Mucosa of stomach (tissue), 1 donor: Measurements from ENCODE around the gene PDPK1.
"Not testable (repeated sequence)": the region's sequence is repeated elsewhere in the genome, so short reads cannot be mapped to it uniquely, and the experiment has no call there.

ENCODE experiments used
- H3K27me3 ChIP-seq: one replicate; pipeline ENCODE4 v1.7.0; 2013; ENCODE audit warnings: mild to moderate bottlenecking, low read length; ENCODE audit not compliant: control insufficient read depth, insufficient read depth
- H3K36me3 ChIP-seq: one replicate; pipeline ENCODE4 v1.7.0; 2013; ENCODE audit warnings: low read length; ENCODE audit not compliant: control insufficient read depth, insufficient read depth
- H3K4me1 ChIP-seq: one replicate; pipeline ENCODE4 v1.7.0; 2013; ENCODE audit warnings: mild to moderate bottlenecking, low read length; ENCODE audit not compliant: control insufficient read depth, insufficient read depth
- H3K4me3 ChIP-seq: one replicate; pipeline ENCODE4 v1.7.0; 2013; ENCODE audit warnings: low read length
- H3K9ac ChIP-seq: one replicate; pipeline ENCODE4 v1.7.0; 2013; ENCODE audit warnings: mild to moderate bottlenecking, low read length, moderate library complexity
- H3K9me3 ChIP-seq: one replicate; pipeline ENCODE4 v1.7.0; 2013; ENCODE audit warnings: mild to moderate bottlenecking, low read length, moderate library complexity; ENCODE audit not compliant: control insufficient read depth
- donor health status: Pancreatic carcinoma.

PDPK1 gene

GRCh38 chr16:2631203-2631602 is 93.4 kb downstream of the PDPK1 start:
- H3K27me3 ChIP-seq = not testable (repeated sequence)

GRCh38 chr16:2632291-2632690 is 94.5 kb downstream of the PDPK1 start:
- H3K36me3 ChIP-seq, H3K27me3 ChIP-seq, H3K9me3 ChIP-seq, H3K9ac ChIP-seq, H3K4me1 ChIP-seq, H3K4me3 ChIP-seq: not testable (repeated sequence)

More at GRCh38 chr16:2631203-2631602, 93.4 kb downstream of the PDPK1 start:
- not testable (repeated sequence) for H3K36me3 ChIP-seq, H3K9me3 ChIP-seq, H3K9ac ChIP-seq, H3K4me1 ChIP-seq, H3K4me3 ChIP-seq

- H3K9me3 ChIP-seq, H3K4me1 ChIP-seq, H3K4me3 ChIP-seq: not testable (repeated sequence)
Observed at GRCh38 chr16:2639071-2639721, 101.4 kb downstream of the PDPK1 start.

GRCh38 chr16:2639722-2640072 is 101.9 kb downstream of the PDPK1 start:
- not testable (repeated sequence) for H3K36me3 ChIP-seq, H3K27me3 ChIP-seq, H3K4me3 ChIP-seq, H3K9me3 ChIP-seq, H3K9ac ChIP-seq, H3K4me1 ChIP-seq

More at GRCh38 chr16:2639071-2639721, 101.4 kb downstream of the PDPK1 start:
- not testable (repeated sequence) for H3K9ac ChIP-seq, H3K36me3 ChIP-seq, H3K27me3 ChIP-seq

- H3K4me1 ChIP-seq, H3K9me3 ChIP-seq, H3K27me3 ChIP-seq, H3K4me3 ChIP-seq, H3K9ac ChIP-seq, H3K36me3 ChIP-seq: not testable (repeated sequence)
Observed at GRCh38 chr16:2642561-2642960, 104.7 kb downstream of the PDPK1 start.

- H3K36me3 ChIP-seq, H3K4me3 ChIP-seq, H3K4me1 ChIP-seq, H3K27me3 ChIP-seq, H3K9ac ChIP-seq, H3K9me3 ChIP-seq: not testable (repeated sequence)
Observed at GRCh38 chr16:2644754-2645453, 107.1 kb downstream of the PDPK1 start.

DNA sequence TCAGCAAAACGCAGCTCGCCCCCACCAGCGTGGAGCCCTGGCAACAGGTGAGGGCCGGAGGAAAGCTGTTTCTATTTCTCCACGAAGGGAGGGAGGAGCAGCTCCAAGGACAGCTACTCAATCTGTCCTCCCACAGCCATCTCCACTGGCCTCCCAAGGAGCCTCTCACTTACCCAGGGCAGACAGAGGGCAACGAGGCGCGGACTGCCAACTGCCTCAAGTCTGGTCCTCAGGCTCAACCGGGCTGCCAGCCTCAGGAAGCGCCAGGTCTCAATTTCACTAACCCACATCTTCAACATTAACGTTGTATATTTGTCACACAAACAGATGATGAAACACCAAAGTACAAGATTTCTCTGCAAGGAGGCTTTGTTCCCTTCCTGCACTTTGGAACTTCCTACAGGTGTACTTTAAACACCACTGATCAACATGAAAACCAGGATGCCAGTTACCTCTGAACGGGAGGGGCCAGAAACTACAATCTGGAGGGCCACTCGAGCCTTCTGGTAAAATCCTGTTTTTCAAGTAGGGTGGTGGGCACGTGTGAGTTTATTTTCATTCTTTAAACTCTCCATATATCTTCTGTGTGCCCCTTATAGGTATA is 113.5 kb downstream of the PDPK1 start:
- not testable (repeated sequence) for H3K9me3 ChIP-seq, H3K9ac ChIP-seq, H3K36me3 ChIP-seq, H3K4me1 ChIP-seq, H3K4me3 ChIP-seq, H3K27me3 ChIP-seq
